Nephron progenitor cell (in vitro differentiated cells): Measurements from ENCODE around the gene GCH1.
"Not testable (repeated sequence)": the region's sequence is repeated elsewhere in the genome, so short reads cannot be mapped to it uniquely, and the experiment has no call there.

Source experiments
- DNase-seq: peaks from one replicate; pipeline ENCODE4 v3.0.0; 2021
- H3K27ac Mint-ChIP-seq: 2 replicates; pipeline ENCODE4 v1.8.0; 2021; ENCODE audit warnings: mild to moderate bottlenecking, moderate library complexity, mixed read lengths
- H3K27me3 Mint-ChIP-seq: 2 replicates; pipeline ENCODE4 v1.8.0; 2021; ENCODE audit warnings: mild to moderate bottlenecking, low read depth, mixed read lengths; ENCODE audit not compliant: poor library complexity
- H3K36me3 Mint-ChIP-seq: 2 replicates; pipeline ENCODE4 v1.8.0; 2021; ENCODE audit warnings: low read depth, mixed read lengths
- H3K4me1 Mint-ChIP-seq: 2 replicates; pipeline ENCODE4 v1.8.0; 2021; ENCODE audit warnings: mixed read lengths
- H3K4me3 Mint-ChIP-seq: 2 replicates; pipeline ENCODE4 v1.8.0; 2021; ENCODE audit warnings: mild to moderate bottlenecking, moderate library complexity, mixed read lengths
- H3K9me3 Mint-ChIP-seq: 2 replicates; pipeline ENCODE4 v1.8.0; 2021; ENCODE audit warnings: mild to moderate bottlenecking, moderate library complexity, mixed read lengths
- CTCF ChIP-seq: fragments of 200-600 bp; sonication (generic); IDR thresholded peaks from 2 replicates; pipeline ENCODE4 v1.5.0; 2021; ENCODE audit warnings: antibody characterized with exemption

Gene GCH1

DNA sequence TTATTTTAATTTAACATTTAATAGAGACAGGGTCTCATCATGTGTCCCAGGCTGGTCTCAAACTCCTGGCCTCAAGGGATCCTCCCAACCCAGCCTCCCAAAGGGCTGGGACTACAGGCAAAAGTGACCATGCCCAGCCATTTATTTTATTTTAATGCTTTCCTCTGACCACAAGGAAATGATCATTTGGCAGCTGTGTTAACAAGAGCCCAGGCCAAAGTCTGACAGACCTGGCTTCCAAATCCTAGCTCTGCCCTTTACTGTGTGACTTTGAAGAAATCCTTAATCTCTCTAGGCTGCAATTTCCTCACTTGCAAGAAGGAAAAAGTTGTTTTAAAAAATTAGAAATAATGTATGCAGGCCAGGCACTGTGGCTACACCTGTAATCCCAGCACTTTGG is 16.7 kb upstream of the GCH1 start:
- no peak for DNase-seq
- H3K4me3 Mint-ChIP-seq: no peak overlapping the region
- H3K27ac Mint-ChIP-seq: no peak overlapping the region
- H3K9me3 Mint-ChIP-seq: no peaks in the 10 kb centered on the region
- no peaks in the 10 kb centered on the region for H3K36me3 Mint-ChIP-seq
- H3K4me1 Mint-ChIP-seq: no peaks in the 10 kb centered on the region
- peaks cover 7% of the 10 kb centered on the region for H3K27me3 Mint-ChIP-seq
- no peak for TF ChIP-seq CTCF

DNA sequence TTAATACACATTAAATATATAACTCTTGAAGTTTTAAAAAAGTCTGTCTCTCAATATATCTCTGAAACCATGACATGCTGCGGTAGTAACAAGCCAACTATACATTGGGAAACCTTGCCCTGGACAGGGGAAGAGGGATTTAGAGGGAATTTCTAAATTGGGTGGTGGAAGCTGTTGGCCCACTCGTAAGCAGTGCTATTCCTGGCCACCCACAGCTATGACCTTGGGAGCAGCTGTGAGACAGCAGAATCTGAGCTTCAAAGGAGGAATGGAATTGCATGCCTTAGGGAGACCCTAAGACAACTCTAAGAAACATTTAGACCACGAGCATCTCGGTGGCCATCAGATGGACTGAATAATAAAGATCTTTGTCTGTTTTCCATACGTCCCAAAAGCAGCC is 15.8 kb upstream of the GCH1 start:
- peaks cover 7% of the 10 kb centered on the region for H3K27me3 Mint-ChIP-seq
- no peaks in the 10 kb centered on the region for H3K36me3 Mint-ChIP-seq
- H3K27ac Mint-ChIP-seq: no peak overlapping the region
- no peaks in the 10 kb centered on the region for H3K9me3 Mint-ChIP-seq
- H3K4me1 Mint-ChIP-seq: no peaks in the 10 kb centered on the region
- no peak for TF ChIP-seq CTCF
- DNase-seq: no peak
- H3K4me3 Mint-ChIP-seq: no peak overlapping the region

DNA sequence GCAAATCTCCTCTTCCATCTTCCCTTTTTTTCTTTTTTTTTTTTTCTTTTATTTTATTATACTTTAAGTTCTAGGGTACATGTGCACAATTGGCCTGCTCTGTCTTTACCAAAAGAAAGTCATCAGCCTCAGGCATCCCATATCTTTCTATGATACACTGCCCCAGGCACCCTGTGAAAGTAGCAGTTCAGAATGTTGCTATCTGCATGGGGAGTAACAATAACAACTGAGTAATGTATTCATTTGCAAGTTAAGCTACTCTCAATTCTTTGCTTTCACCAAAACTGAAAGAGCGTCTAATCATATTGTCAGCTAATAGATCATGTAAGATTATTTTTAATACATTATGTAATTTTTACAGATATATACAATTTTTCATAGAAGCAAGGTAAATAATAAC is 13.5 kb upstream of the GCH1 start:
- TF ChIP-seq CTCF: no peak
- no peaks in the 10 kb centered on the region for H3K4me1 Mint-ChIP-seq
- no peak for DNase-seq
- H3K27ac Mint-ChIP-seq: no peak overlapping the region
- no peaks in the 10 kb centered on the region for H3K36me3 Mint-ChIP-seq
- no peak overlapping the region for H3K4me3 Mint-ChIP-seq
- H3K27me3 Mint-ChIP-seq: peaks cover 7% of the 10 kb centered on the region
- H3K9me3 Mint-ChIP-seq: no peaks in the 10 kb centered on the region

- Mint-ChIP-seq H3K4me3 (no peak overlapping the region), H3K36me3 (no peaks in the 10 kb centered on the region), H3K4me1 (no peaks in the 10 kb centered on the region), H3K9me3 (no peaks in the 10 kb centered on the region), H3K27ac (no peak overlapping the region), H3K27me3 (peaks cover 26% of the 10 kb centered on the region)
- DNase-seq: no peak
- TF ChIP-seq CTCF: no peak
These were observed 7.4 kb upstream of the GCH1 start for GRCh38 chr14:54909817-54910558.

- not testable (repeated sequence) for DNase-seq, H3K9me3 Mint-ChIP-seq, H3K36me3 Mint-ChIP-seq, H3K27ac Mint-ChIP-seq, H3K4me3 Mint-ChIP-seq, H3K4me1 Mint-ChIP-seq
- peaks cover 31% of the 10 kb centered on the region for H3K27me3 Mint-ChIP-seq
These were observed 6.3 kb upstream of the GCH1 start for GRCh38 chr14:54908973-54909372.

DNA sequence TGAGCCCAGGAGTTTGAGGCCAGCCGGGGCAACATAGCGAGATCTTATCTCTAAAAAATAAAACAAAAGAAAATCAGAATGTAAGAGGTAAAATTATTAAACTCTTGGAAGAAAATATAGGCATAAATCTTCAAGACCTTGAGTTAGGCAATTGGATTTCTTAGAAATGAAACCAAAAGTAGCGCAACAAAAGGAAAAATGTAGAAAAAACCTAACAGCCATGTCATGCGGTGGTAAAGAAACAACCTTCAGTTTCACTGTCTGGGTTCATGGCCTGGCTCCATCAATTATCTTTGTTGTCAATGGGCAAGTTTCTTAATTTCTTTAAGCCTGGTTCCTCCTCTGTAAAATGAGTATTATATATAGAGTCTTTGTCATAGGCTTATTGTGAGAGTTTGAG is 5.6 kb upstream of the GCH1 start:
- H3K27me3 Mint-ChIP-seq: peaks cover 37% of the 10 kb centered on the region
- no peaks in the 10 kb centered on the region for H3K36me3 Mint-ChIP-seq
- no peak overlapping the region for H3K4me3 Mint-ChIP-seq
- TF ChIP-seq CTCF: no peak
- DNase-seq: no peak
- H3K9me3 Mint-ChIP-seq: no peaks in the 10 kb centered on the region
- H3K4me1 Mint-ChIP-seq: no peaks in the 10 kb centered on the region
- no peak overlapping the region for H3K27ac Mint-ChIP-seq
